Mucosa of gallbladder (tissue), 1 donor: ENCODE results near the gene USP10. TPM values are rescaled to one million over a fixed set of nuclear protein-coding genes. Genes with fewer than 3 reads are reported as not detected.

ENCODE experiments used
- DNase-seq: peaks from one replicate; pipeline ENCODE4 v3.0.0-alpha.2; 2020; ENCODE audit warnings: low spot score
- total RNA-seq: library from RNA; stranded (reverse); gene quantifications from one replicate; pipeline ENCODE4 v1.2.1, GENCODE V29; 2021
- donor health status: DM: no; HTN: no; CAD: no.

The USP10 gene
- total RNA-seq: 60.8 TPM

GRCh38 chr16:84699712-84700445 is at the start of gene USP10:
Gene USP10 (plus strand): TSS chr16:84700000. CDS start chr16:84700091, 91 bp downstream.
- DNase-seq: peak; percentile 77

DNA sequence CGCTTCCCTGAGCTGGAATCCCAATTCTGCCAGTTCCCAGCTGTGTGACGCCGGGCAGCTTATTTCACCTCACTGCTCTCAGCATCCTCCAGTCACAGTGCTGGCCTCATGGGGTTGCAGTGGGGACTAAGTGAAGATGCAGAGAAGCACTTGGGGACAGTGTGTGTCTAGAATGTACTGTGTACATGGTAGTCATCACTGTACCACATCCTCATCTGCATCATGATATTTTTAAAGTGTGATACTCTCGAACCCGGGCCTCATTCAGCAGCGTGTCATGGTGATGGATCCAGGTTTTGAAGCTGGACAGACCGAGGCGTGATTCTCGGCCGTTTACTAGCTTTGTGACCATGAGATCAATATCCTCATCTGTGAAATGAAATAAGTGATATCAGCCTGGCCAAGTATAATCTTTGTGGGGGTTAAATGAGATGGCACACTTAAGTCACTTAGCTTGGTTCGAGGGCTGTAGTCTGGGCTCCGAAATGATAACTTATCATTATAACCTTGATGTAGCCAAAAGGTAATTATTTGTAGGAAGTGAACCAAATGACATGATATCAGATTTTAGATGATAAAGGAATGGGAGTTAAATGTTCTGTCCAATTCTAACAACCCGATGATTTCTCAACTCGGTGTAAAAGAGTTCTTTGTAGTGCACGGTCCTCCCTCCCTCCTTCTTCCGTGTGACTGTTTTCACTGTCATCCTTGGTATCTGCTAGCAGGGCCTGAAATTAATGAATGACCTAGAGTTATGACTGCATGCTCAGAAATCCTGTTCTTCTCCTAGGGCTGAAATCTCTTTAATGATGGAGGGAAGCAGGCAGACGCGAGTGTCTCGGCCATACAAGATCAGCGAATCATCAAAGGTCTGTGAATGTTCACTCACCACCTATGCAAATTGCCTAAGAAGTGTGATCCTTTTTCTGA is 49.5 kb upstream of the USP10 start:
- no peak for DNase-seq

- DNase-seq: no peak
These were observed 47.2 kb upstream of the USP10 start for GRCh38 chr16:84652566-84652965.

DNA sequence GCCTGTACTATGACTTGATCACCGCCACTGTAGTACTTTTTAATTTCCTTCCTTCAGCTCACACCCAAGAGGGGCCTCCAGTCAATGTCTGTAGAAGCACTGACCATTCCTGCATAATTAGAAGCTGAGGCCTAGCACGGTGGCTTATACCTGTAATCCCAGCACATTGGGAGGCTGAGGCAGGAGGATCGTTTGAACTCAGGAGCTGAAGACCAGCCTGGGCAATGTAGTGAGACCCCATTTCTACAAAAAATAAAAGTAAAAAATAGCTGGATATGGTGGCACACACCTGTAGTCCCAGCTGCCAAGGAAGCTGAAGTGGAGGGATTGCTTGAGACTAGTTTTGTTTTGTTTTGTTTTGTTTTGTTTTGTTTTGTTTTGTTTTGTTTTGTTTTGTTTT is 45.6 kb upstream of the USP10 start:
- DNase-seq: no peak

DNA sequence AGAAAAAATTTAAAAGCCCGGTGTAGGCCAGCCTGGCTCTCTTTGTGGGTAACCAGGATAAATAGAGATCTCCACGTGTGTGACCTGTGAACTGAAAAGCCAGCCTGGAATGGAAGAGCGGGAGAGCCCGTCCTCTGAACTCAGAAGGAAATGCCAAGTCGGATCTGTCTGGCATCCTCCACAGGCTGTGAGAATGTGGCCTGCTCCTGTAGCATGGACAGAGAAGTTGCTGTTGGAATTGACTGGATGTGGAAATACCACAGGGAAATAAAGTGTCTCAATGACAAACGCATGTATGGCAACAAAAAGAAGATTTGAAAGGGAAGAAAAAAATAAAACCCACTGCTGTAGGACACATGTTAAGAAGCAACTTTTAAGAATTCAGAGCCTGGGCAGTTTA is 44.8 kb upstream of the USP10 start:
- no peak for DNase-seq

DNA sequence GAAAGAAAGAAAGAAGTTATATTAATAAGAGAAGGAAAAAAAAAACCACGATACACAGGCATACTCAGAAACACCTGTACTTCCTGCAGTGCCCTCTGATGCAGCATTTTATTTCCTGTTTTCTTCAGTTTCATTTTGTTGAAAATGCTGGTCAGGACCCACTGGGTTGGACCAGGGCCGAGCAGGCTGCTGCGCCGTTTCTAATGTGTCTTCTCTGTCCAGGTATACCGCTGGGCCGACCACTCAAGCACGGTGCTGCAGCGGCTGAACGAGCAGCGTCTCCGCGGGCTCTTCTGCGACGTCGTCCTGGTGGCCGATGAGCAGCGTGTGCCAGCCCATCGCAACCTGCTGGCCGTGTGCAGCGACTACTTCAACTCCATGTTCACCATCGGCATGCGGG is 43.2 kb upstream of the USP10 start:
- no peak for DNase-seq

GRCh38 chr16:84657229-84657837 is 42.5 kb upstream of the USP10 start:
- DNase-seq: no peak

DNA sequence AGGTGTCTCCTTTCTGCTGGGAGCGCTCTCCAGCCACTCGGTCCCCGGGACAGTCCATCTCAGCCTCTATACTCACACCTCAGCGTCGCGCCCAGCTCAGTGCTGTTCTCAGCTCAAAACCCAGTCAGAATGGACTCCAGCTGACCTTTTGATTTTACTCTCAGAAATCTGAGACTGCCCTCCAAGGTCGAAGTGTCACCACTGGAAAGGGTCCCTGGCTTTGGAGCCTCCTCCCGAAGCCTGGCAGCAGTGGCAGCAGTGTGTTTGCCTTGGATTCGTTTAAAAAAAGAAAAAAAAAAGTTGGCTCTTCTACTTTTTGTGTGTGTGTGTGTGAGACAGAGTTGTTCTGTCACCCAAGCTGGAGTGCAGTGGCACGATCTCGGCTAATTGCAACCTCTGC is 41.1 kb upstream of the USP10 start:
- no peak for DNase-seq

GRCh38 chr16:84659656-84660300 is 40.0 kb upstream of the USP10 start:
- DNase-seq: no peak

- DNase-seq: no peak
These were observed 38.8 kb upstream of the USP10 start for GRCh38 chr16:84660973-84661372.

- DNase-seq: no peak
These were observed 38.3 kb upstream of the USP10 start for GRCh38 chr16:84661418-84662060.

- no peak for DNase-seq
These were observed 37.3 kb upstream of the USP10 start for GRCh38 chr16:84662471-84662870.

- DNase-seq: no peak
These were observed 36.2 kb upstream of the USP10 start for GRCh38 chr16:84663433-84664101.

DNA sequence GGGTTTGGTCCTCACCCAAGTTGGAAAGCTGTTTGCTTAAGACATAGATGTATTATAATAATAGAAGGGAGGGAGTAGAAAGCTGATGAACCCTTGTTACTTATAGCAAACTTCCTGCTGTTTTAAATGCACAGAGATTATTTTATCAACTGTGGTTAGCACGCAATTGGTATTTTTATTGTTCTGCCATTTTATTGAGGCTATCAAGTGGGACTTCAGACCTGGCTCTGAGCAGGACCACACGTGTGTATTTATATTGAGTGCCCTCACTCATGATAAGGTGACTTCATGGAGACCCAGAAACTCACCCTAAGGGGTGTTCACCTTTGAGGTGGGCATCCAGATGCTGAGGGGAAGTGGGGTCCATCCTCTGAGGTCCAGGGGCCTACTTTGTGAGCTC is 34.4 kb upstream of the USP10 start:
- DNase-seq: no peak

DNA sequence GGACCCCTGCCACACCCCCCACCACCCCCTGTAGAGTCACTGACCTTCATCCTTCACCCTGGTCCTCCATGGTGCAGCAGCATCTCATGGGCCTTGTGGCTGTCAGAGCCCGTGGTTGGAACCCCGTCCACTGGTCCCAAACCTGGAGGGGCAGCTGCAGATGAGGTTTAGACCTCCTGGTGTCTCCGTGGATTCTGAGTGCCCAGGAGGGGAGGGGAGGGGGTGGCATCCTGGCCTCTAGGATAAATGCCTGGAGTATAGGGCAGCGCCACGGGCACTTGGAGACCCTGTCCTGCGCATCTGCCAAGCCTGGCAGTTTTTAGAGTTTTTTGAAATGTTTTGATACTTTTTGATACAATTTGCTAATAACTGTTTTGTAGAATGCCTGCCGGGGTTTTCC is 34.0 kb upstream of the USP10 start:
- DNase-seq: no peak

GRCh38 chr16:84667600-84668309 is 32.0 kb upstream of the USP10 start:
- no peak for DNase-seq

GRCh38 chr16:84670063-84670462 is 29.7 kb upstream of the USP10 start:
- DNase-seq: no peak

DNA sequence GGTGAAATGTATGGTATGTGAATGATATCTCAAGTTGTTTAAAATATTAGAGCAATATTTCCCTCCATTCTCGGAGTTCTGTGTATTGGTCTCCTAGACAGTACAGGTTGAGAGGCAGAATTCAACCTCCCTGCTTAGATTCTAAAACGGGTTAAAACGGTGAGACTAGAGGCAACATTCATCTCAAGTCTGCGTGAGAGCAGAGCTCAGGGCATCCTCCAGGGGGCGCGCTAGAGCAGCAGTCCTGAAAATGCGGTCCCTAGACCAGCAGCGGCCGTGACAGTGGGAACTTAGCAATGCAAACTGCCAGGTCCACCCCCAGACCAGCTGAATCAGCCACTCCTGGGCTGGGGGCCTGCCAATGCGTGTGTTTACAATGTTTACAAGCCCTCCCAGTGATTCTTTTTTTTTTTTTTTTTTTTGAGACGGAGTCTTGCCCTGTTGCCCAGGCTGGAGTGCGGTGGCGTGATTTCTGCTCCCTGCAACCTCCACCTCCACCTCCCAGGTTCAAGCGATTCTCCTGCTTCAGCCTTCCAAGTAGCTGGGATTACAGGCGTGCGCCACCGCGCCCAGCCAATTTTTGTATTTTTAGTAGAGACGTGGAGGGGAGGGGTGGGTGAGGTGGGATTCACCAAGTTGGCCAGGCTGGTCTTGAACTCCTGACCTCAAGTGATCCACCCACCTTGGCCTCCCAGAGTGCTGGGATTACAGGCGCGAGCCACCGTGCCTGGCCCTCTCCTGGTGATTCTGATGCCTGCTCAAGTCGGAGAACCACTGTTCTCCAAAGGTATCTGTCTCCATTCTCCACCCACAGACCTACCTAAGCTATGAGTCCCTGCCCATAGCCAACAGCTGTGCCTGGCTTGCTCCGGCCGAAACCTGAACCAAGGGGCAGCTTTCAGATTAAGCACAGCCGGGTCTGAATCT is 27.3 kb upstream of the USP10 start:
- DNase-seq: peak; percentile 76

DNA sequence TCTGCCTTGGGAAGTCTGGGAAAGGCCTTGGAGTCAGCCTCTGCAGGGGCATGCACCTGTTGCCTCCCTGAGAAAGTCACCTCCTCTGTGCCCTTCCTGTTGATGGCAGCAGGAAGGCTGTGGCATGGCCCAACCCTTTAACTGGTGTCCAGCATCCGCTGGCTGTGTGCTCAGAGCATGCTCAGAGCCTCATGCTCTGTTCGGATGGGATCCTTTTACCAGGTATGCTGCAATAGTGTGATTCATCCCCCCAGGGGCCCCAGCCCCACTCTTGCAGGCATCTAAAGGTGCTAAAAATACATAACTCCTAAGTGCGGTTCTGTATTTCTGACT is 26.6 kb upstream of the USP10 start:
- no peak for DNase-seq
